Non-pigmented ciliary epithelial cell (primary cell): ENCODE measurements around the gene MINDY4.

Experiments
- DNase-seq: peaks from one replicate; pipeline ENCODE4 v3.0.0-alpha.2; 2010; ENCODE audit warnings: low read depth

The MINDY4 gene

GRCh38 chr7:30931929-30932540 lies 160.8 kb downstream of the MINDY4 start:
- DNase-seq: no peak

GRCh38 chr7:30932562-30932961 lies 161.3 kb downstream of the MINDY4 start:
- no peak for DNase-seq

- no peak for DNase-seq
Observed at GRCh38 chr7:30933124-30933974, 162.1 kb downstream of the MINDY4 start.

GRCh38 chr7:30934225-30934624 lies 163.0 kb downstream of the MINDY4 start:
- DNase-seq: no peak

- DNase-seq: no peak
Observed at GRCh38 chr7:30934732-30935568, 163.7 kb downstream of the MINDY4 start.

GRCh38 chr7:30935569-30935877 lies 164.3 kb downstream of the MINDY4 start:
- no peak for DNase-seq

- no peak for DNase-seq
Observed at GRCh38 chr7:30936650-30937245, 165.5 kb downstream of the MINDY4 start.

- no peak for DNase-seq
Observed at GRCh38 chr7:30937416-30937815, 166.2 kb downstream of the MINDY4 start.

GRCh38 chr7:30938435-30939316 lies 167.5 kb downstream of the MINDY4 start:
- peak; percentile 17 for DNase-seq

- DNase-seq: no peak
Observed at GRCh38 chr7:30941582-30942323, 170.5 kb downstream of the MINDY4 start.
